ENCODE measurements around the gene ARL6IP1. TPM values are rescaled to one million over a fixed set of nuclear protein-coding genes. Genes with fewer than 3 reads are reported as not detected.

The ARL6IP1 gene
- total RNA-seq, result 205 and 256 TPM in 2 replicates

DNA sequence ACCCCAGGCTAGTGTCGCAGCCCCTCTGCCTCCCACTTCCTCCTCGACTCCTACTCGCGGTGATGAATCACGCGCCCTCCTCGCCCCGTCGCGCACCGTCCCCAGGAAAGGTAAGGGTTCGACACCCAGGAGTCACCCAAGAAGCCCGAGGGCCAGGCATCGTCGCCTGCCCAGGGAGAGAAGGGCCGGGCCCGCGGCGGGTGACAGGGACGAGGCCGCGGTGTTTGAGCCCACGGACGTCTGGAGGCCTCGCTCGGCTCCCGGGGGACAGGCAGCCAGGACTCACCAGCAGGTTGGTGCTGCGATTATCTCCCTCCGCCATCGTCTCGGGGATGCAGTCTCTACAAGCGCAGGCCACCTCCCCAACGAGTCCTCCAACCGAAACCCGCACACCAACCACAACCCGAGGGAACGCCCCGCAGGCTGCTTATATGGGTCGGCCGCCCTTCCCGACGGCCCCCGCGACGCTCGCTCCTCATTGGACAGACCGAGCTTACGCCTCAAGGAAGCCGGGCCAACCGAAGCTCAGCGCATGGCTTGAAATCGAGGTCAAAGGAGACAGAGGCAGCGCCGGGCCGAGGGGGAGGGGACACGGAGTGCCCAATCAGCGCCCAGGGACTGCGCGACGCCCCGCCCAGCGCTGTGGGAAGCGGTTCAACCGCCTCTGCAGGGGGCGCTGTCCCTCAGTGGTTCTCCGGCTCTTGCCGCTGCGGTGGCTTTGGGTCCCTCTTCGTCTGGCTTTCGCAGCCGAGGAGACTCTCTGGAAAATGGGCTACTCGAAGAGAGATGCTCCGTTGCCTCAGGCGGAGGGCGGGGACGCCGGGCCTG, at the start of gene ARL6IP1:
TSS of gene ARL6IP1 (minus strand) at position 405 of the 828 bp plus-strand sequence. CDS start at position 322, 83 bp downstream.

DNA sequence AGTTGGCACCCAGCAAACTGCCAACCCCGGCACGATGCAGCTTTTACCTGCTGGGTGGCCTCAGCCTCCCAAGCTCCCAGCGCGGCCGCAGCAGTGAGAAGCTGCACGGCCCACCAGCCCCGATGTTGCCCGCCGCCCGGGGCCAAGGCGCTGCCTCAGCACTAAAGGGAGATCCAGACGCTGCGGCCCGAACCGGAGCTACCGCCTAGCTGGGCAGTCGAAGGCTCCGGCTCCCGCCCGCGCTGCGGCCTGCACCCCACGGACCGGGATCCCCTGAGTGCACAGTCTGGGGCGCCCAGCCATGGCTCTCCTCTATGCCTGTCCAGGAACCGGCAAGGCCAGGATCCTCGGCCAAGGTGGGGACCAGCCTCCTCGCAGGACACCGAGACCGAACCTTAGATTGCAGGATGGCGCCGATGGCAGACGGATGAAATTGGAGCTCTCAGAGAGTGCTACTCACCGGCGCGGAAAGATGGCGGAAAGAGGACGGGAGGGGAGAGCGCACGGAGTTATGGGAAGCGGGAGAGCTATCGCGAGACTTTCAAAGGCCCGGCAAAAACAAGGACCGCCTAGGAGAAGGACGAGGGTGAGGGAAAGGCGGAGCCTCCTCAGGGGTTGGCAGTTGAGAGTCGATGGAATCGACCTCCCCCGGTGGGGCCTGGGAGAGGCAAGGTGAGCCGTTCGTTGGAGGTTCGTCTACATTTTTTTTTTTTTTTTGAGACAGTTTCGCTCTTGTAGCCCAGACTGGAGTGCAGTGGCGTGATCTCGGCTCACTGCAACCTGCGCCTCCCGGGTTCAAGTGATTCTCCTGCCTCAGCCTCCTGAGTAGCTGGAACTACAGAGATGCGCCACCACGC, 11.3 kb downstream of the ARL6IP1 start, which contains the start of gene RPS15A:
TSS of gene RPS15A (minus strand) at position 485 of the 857 bp plus-strand sequence. CDS start 1,221 bp downstream, outside the sequence.

Other genes starting within 250 kb of the ARL6IP1 start
- gene NOMO2, start 239.5 kb downstream of the ARL6IP1 start, total RNA-seq, result 318 and 322 TPM in 2 replicates
- 951 and 2,615 TPM in 2 replicates for gene RPS15A, start 11.2 kb downstream of the ARL6IP1 start, total RNA-seq
- gene SMG1, start 124.9 kb upstream of the ARL6IP1 start, total RNA-seq, result 57.6 and 95.1 TPM in 2 replicates
- 0.59 and 0.69 TPM in 2 replicates for gene TMC7, start 182.4 kb upstream of the ARL6IP1 start, total RNA-seq

All from smooth muscle cell of the umbilical artery (primary cell).